A673 (cell line): Measurements from ENCODE around the gene CLASRP.

Experiments
- CTCF ChIP-seq: fragments of 300-800, 200-600 bp; sonication (generic); conservative IDR thresholded peaks from 2 replicates; pipeline ENCODE4 v1.5.1; 2017; ENCODE audit warnings: low read depth, mild to moderate bottlenecking, antibody characterized with exemption, low read length, moderate library complexity, mixed read lengths
- EZH2 ChIP-seq: fragments of 200-600 bp; sonication (generic); IDR thresholded peaks from 2 replicates; pipeline ENCODE4 v1.6.1; 2017; ENCODE audit warnings: borderline replicate concordance, low read depth, mild to moderate bottlenecking, mixed read lengths, antibody characterized with exemption, low read length; ENCODE audit not compliant: poor library complexity, severe bottlenecking

- no peak for TF ChIP-seq CTCF
- TF ChIP-seq EZH2, result no peak
Observed at GRCh38 chr19:45063851-45064801, 25.3 kb downstream of the CLASRP start.
